ENCODE measurements around the gene UCHL1. TPM values are rescaled to one million over a fixed set of nuclear protein-coding genes. Genes with fewer than 3 reads are reported as not detected.

Gene UCHL1
- total RNA-seq, 4 donors from 2014 or later = 9.8 to 43.0 (median 39.6) TPM

DNA sequence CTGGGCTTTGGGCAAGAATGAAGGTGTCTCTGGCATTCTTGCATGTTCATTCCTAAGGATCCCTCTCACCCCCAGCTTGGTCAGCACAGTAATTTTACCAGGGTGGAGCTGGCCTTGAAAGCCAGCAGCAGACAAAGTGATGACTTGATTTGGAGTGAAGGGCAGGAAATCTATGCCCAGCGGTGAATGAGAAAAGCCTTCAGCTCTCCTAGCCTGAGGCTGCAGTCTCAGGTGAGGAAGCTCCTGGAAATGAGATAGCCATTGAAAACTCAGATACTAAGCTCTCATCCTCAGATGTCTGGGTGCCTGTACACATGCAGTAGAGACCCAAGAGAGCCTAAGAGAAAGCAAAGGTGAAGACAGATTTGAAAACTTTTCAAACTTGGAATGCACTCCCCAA lies 10.7 kb upstream of the UCHL1 start:
- H3K36me3 ChIP-seq = no peaks in the 10 kb centered on the region
- no peak for ATAC-seq
- peaks cover 6% of the 10 kb centered on the region for H3K27me3 ChIP-seq
- H3K27ac ChIP-seq = no peak overlapping the region
- TF ChIP-seq POLR2A (IDR thresholded peaks at IDR 0.05) (no peak), POLR2AphosphoS5 (IDR thresholded peaks at IDR 0.05) (no peak), EP300 (IDR thresholded peaks at IDR 0.05) (no peak)
- TF ChIP-seq, protein P1, sequence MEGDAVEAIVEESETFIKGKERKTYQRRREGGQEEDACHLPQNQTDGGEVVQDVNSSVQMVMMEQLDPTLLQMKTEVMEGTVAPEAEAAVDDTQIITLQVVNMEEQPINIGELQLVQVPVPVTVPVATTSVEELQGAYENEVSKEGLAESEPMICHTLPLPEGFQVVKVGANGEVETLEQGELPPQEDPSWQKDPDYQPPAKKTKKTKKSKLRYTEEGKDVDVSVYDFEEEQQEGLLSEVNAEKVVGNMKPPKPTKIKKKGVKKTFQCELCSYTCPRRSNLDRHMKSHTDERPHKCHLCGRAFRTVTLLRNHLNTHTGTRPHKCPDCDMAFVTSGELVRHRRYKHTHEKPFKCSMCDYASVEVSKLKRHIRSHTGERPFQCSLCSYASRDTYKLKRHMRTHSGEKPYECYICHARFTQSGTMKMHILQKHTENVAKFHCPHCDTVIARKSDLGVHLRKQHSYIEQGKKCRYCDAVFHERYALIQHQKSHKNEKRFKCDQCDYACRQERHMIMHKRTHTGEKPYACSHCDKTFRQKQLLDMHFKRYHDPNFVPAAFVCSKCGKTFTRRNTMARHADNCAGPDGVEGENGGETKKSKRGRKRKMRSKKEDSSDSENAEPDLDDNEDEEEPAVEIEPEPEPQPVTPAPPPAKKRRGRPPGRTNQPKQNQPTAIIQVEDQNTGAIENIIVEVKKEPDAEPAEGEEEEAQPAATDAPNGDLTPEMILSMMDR (IDR thresholded peaks at IDR 0.05) = no peak
- no peaks in the 10 kb centered on the region for H3K9me3 ChIP-seq
- H3K4me1 ChIP-seq = no peaks in the 10 kb centered on the region
- no peak overlapping the region for H3K4me3 ChIP-seq
- 75% methylated on average over 1 of the region's 1 CpG; no CpG with 5 or more reads in 1 of the 2 donors for WGBS, 2 donors (ENCODE audit: low coverage in 1 of 2)

DNA sequence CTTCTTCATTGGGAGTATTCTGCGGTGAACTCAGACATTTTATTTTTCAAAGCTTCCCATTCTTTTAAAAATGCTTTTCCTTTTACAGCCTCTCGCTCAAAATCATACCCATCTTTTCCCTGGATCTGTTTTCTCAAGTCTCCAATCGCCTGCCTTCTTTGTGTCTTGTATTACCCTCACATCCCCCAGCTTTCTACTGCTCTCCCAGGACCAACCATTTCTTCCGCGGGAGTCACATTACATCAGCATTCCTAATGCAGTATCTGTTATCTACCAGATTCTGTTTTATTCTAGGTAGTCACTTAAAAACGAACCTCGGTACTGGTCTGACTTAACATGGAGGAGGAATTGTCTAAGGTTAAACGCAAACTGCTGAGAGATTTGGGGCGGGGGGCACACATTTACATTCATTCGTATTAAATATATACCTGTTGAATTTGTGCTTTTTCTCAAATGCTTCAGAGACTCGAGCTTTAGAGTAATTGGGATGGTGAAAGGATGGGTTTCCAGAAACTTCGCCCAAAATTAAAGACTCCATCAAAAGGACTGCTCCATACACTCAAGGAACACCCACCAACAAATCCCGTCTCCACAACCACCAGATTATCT lies 493 bp upstream of the UCHL1 start:
- Histone ChIP-seq H3K9me3 (no peaks in the 10 kb centered on the region), H3K27ac (no peak overlapping the region), H3K36me3 (no peaks in the 10 kb centered on the region), H3K4me3 (peak overlapping the region in 1 of 2 donors; percentile 60), H3K4me1 (peaks cover 0 to 19% (median 10%) of the 10 kb centered on the region in 3 donors), H3K27me3 (peaks cover 32% of the 10 kb centered on the region)
- WGBS, 2 donors (ENCODE audit: low coverage in 1 of 2) = 46 to 48% methylated on average over 2 to 11 of the region's 13 CpGs
- no peak for ATAC-seq
- TF ChIP-seq EP300 (IDR thresholded peaks at IDR 0.05) (no peak), POLR2A (IDR thresholded peaks at IDR 0.05) (no peak), POLR2AphosphoS5 (IDR thresholded peaks at IDR 0.05) (no peak)
- TF ChIP-seq, protein P1 (IDR thresholded peaks at IDR 0.05) = no peak

DNA sequence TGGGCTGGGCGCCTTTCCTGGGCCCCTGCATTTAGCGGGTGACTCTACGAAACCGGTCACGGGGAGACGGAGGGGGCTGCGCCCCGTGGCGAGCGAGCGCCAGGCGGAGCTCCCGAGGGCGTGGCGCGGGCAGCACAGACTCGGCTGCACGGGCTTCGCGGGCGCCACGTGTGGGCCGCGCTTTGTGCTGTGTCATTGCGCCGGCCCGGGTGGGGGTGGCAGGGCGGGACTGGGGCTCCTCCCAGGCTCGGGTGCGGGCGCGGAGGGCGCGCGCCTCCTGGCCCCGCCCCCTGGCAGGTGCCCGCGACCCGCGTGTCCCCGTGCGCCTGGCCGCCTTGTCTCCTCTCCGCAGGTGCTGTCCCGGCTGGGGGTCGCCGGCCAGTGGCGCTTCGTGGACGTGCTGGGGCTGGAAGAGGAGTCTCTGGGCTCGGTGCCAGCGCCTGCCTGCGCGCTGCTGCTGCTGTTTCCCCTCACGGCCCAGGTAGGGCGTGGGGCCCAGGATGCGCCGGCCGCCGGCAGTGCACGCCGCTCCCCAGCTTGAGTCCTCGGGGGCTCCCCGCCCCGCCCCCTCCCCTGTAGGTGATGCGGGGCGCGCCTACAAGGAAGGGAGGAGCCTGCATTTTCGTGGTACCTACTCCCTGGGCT lies 651 bp downstream of the UCHL1 start:
- H3K36me3 ChIP-seq = no peaks in the 10 kb centered on the region
- peaks cover 0 to 19% (median 10%) of the 10 kb centered on the region in 3 donors for H3K4me1 ChIP-seq
- H3K27ac ChIP-seq = peak overlapping the region in 1 of 4 donors; percentile 5
- H3K27me3 ChIP-seq = peaks cover 32% of the 10 kb centered on the region
- H3K4me3 ChIP-seq = peak overlapping the region; percentile 25 to 60
- TF ChIP-seq, protein P1 (IDR thresholded peaks at IDR 0.05) = no peak
- TF ChIP-seq POLR2AphosphoS5 (IDR thresholded peaks at IDR 0.05) (no peak), EP300 (IDR thresholded peaks at IDR 0.05) (no peak), POLR2A (IDR thresholded peaks at IDR 0.05) (no peak)
- peak; percentile 74 for ATAC-seq
- no CpG with 5 or more reads among the region's 69 CpGs for WGBS, 2 donors (ENCODE audit: low coverage in 1 of 2)
- H3K9me3 ChIP-seq = no peaks in the 10 kb centered on the region

DNA sequence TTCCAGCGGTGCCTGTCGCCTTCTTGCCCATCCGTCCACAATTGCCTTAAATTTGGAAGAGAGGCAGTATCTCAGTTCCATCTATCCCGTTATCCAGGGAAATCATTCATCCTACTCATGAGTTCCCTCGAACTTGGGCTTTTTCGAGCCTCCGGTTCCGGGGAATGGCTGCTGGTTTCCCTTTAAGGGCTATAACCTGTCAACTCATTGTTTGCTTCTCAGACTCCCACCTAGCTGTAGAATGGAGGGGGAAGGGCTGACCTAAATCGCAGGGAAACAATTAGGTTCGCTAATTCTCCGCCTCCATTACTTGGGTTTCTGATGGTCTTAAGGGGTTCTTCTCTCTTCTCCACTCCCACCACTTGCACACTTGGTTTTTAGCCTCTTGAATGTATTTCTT lies 1.2 kb downstream of the UCHL1 start:
- H3K27ac ChIP-seq = no peak overlapping the region
- peaks cover 0 to 19% (median 10%) of the 10 kb centered on the region in 3 donors for H3K4me1 ChIP-seq
- no peak for ATAC-seq
- no peaks in the 10 kb centered on the region for H3K36me3 ChIP-seq
- H3K4me3 ChIP-seq = peak overlapping the region; percentile 25 to 60
- no peak for TF ChIP-seq POLR2A (IDR thresholded peaks at IDR 0.05)
- TF ChIP-seq POLR2AphosphoS5 (IDR thresholded peaks at IDR 0.05) = no peak
- H3K9me3 ChIP-seq = no peaks in the 10 kb centered on the region
- WGBS, 2 donors (ENCODE audit: low coverage in 1 of 2) = 40 to 52% methylated on average over 1 to 11 of the region's 11 CpGs
- H3K27me3 ChIP-seq = peaks cover 32% of the 10 kb centered on the region

DNA sequence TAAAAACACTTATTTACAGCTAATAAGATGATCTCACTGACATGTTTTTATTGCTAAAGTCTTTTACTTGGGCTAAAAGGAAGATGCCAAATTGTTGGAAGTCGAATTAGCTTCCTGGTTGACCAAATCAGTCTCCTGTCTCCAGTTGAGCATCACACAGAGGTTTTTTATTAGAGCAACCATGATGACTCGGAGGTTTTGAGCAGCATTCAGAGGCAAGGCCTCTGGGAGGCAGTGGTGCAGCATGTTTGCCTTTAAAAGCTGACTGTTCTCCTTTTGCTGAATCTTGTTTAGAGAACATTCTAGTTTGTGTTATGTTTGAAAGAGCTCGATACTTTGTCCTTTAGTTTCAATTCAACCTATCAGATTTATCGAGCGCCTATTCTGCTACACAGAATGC lies 2.1 kb downstream of the UCHL1 start:
- peaks cover 32% of the 10 kb centered on the region for H3K27me3 ChIP-seq
- peaks cover 0 to 19% (median 10%) of the 10 kb centered on the region in 3 donors for H3K4me1 ChIP-seq
- no peak overlapping the region for H3K27ac ChIP-seq
- WGBS, 2 donors (ENCODE audit: low coverage in 1 of 2) = 72 to 75% methylated on average over 4 to 5 of the region's 5 CpGs
- H3K4me3 ChIP-seq = no peak overlapping the region
- H3K9me3 ChIP-seq = no peaks in the 10 kb centered on the region
- no peak for TF ChIP-seq POLR2AphosphoS5 (IDR thresholded peaks at IDR 0.05)
- TF ChIP-seq EP300 (IDR thresholded peaks at IDR 0.05) = no peak
- TF ChIP-seq POLR2A (IDR thresholded peaks at IDR 0.05) = no peak
- TF ChIP-seq, protein P1 (IDR thresholded peaks at IDR 0.05) = peak in 1 of 4 experiments; percentile 29
- no peak for ATAC-seq
- H3K36me3 ChIP-seq = no peaks in the 10 kb centered on the region
